Measurements from ENCODE around the gene LSAMP. TPM values are rescaled to one million over a fixed set of nuclear protein-coding genes. Genes with fewer than 3 reads are reported as not detected.
"Not testable (repeated sequence)": the region's sequence is repeated elsewhere in the genome, so short reads cannot be mapped to it uniquely, and the experiment has no call there.

The LSAMP gene
- total RNA-seq, 1 experiment from 2014 or later: 3.1 TPM

DNA sequence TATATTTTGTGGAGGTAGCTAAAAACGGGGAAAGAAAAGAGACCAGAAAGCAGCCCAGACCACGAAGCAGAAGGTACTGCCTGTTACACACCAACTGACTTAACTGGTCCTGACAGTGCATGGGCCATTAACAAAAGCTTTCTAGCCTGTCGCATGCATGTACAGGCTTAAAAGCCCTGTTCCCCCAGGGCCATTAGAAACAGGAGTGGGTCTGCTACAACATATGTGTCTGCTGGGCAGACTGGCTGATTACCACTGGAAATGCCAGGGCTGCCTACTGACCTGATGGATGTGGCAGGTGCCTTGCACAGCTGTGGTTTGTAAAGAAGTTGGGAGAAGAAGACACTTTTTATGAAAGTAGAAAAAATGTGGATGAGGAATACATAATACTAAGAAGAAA is 684.6 kb downstream of the LSAMP start:
- H3K27ac ChIP-seq (ENCODE audit: low read length): no peak overlapping the region
- H3K4me3 ChIP-seq (ENCODE audit: low read depth in 2 of 2, low read length in 2 of 2): no peak overlapping the region
- CTCF ChIA-PET: no interaction called here
- H3K36me3 ChIP-seq (ENCODE audit: control insufficient read depth, insufficient read depth, low read length): no peaks in the 10 kb centered on the region
- H3K4me1 ChIP-seq (ENCODE audit: control insufficient read depth, insufficient read depth, low read length): no peaks in the 10 kb centered on the region
- no TSS peak for BruUV-seq (replicated peaks)
- no peak for DNase-seq (ENCODE audit: low read depth, low spot score)
- TF ChIP-seq SIN3A (IDR thresholded peaks at IDR 0.05; ENCODE audit: borderline replicate concordance, insufficient read depth, low read depth, low read length): no peak
- TF ChIP-seq, protein P1, sequence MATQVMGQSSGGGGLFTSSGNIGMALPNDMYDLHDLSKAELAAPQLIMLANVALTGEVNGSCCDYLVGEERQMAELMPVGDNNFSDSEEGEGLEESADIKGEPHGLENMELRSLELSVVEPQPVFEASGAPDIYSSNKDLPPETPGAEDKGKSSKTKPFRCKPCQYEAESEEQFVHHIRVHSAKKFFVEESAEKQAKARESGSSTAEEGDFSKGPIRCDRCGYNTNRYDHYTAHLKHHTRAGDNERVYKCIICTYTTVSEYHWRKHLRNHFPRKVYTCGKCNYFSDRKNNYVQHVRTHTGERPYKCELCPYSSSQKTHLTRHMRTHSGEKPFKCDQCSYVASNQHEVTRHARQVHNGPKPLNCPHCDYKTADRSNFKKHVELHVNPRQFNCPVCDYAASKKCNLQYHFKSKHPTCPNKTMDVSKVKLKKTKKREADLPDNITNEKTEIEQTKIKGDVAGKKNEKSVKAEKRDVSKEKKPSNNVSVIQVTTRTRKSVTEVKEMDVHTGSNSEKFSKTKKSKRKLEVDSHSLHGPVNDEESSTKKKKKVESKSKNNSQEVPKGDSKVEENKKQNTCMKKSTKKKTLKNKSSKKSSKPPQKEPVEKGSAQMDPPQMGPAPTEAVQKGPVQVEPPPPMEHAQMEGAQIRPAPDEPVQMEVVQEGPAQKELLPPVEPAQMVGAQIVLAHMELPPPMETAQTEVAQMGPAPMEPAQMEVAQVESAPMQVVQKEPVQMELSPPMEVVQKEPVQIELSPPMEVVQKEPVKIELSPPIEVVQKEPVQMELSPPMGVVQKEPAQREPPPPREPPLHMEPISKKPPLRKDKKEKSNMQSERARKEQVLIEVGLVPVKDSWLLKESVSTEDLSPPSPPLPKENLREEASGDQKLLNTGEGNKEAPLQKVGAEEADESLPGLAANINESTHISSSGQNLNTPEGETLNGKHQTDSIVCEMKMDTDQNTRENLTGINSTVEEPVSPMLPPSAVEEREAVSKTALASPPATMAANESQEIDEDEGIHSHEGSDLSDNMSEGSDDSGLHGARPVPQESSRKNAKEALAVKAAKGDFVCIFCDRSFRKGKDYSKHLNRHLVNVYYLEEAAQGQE (IDR thresholded peaks at IDR 0.05; ENCODE audit: insufficient read depth in 1 of 2, low read depth in 2 of 2, low read length in 1 of 2): no peak
- no peak for TF ChIP-seq TCF7L2 (IDR thresholded peaks at IDR 0.05; ENCODE audit: low read depth, low read length)
- TF ChIP-seq, protein P2, sequence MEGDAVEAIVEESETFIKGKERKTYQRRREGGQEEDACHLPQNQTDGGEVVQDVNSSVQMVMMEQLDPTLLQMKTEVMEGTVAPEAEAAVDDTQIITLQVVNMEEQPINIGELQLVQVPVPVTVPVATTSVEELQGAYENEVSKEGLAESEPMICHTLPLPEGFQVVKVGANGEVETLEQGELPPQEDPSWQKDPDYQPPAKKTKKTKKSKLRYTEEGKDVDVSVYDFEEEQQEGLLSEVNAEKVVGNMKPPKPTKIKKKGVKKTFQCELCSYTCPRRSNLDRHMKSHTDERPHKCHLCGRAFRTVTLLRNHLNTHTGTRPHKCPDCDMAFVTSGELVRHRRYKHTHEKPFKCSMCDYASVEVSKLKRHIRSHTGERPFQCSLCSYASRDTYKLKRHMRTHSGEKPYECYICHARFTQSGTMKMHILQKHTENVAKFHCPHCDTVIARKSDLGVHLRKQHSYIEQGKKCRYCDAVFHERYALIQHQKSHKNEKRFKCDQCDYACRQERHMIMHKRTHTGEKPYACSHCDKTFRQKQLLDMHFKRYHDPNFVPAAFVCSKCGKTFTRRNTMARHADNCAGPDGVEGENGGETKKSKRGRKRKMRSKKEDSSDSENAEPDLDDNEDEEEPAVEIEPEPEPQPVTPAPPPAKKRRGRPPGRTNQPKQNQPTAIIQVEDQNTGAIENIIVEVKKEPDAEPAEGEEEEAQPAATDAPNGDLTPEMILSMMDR (IDR thresholded peaks at IDR 0.05): no peak
- TF ChIP-seq POLR2AphosphoS5 (IDR thresholded peaks at IDR 0.05; ENCODE audit: low read depth, low read length): no peak
- no peak for ATAC-seq
- H3K27me3 ChIP-seq (ENCODE audit: control insufficient read depth, insufficient read depth, low read length): no peaks in the 10 kb centered on the region
- in situ Hi-C loops (cut with HindIII; ENCODE audit: low pct_unique_long_range_greater_than_20kb, low sequenced_read_pairs): no loop called here
- intact Hi-C loops (cut with micrococcal nuclease; ENCODE audit: unreplicated experiment): no loop called here
- POLR2A ChIA-PET: no interaction called here
- no peaks in the 10 kb centered on the region for H3K9me3 ChIP-seq (ENCODE audit: control insufficient read depth, insufficient read depth, low read depth, low read length)

DNA sequence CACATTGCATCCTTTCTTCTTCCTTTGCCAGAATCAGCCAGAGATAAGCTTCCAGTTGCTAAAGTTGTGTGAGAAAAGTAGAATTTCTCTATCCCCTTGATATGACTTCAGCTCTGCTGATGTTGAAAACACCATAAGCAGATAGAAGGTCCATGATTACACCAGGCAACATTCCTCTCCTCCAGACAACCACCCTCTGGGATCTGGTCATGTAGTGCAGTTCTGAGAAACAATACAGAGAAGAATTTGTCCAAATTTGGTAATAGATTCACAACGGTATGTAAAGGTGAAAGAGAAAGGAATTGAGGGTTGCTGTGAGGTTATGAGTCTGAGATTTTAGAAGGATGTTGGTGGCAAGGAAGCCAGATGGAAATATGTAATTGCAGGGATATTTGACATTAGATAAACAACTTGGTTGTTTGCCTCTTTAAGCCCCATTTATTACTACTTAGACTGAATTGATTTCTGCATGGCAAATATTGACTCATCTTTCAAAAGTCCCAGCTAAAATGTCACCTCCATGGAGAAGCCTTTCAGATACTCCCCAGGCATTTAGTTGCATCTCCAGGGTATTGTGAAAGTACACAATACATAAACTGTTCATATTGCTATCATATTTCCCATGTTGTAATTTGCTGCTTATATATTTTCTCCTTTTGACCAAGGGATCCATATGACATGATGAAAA is 687.1 kb downstream of the LSAMP start:
- TF ChIP-seq, protein P1 (IDR thresholded peaks at IDR 0.05; ENCODE audit: insufficient read depth in 1 of 2, low read depth in 2 of 2, low read length in 1 of 2): no peak
- TF ChIP-seq POLR2AphosphoS5 (IDR thresholded peaks at IDR 0.05; ENCODE audit: low read depth, low read length) (no peak), TCF7L2 (IDR thresholded peaks at IDR 0.05; ENCODE audit: low read depth, low read length) (no peak), SIN3A (IDR thresholded peaks at IDR 0.05; ENCODE audit: borderline replicate concordance, insufficient read depth, low read depth, low read length) (no peak)
- TF ChIP-seq, protein P2 (IDR thresholded peaks at IDR 0.05): no peak
- ATAC-seq (no peak), DNase-seq (ENCODE audit: low read depth, low spot score) (no peak)
- no peaks in the 10 kb centered on the region for H3K4me1 ChIP-seq (ENCODE audit: control insufficient read depth, insufficient read depth, low read length)
- ChIA-PET CTCF (no interaction called here), POLR2A (no interaction called here)
- H3K27me3 ChIP-seq (ENCODE audit: control insufficient read depth, insufficient read depth, low read length): no peaks in the 10 kb centered on the region
- no TSS peak for BruUV-seq (replicated peaks)
- no peaks in the 10 kb centered on the region for H3K9me3 ChIP-seq (ENCODE audit: control insufficient read depth, insufficient read depth, low read depth, low read length)
- in situ Hi-C loops (cut with HindIII; ENCODE audit: low pct_unique_long_range_greater_than_20kb, low sequenced_read_pairs) (no loop called here), intact Hi-C loops (cut with micrococcal nuclease; ENCODE audit: unreplicated experiment) (no loop called here)
- no peak overlapping the region for H3K4me3 ChIP-seq (ENCODE audit: low read depth in 2 of 2, low read length in 2 of 2)
- H3K27ac ChIP-seq (ENCODE audit: low read length): no peak overlapping the region
- no peaks in the 10 kb centered on the region for H3K36me3 ChIP-seq (ENCODE audit: control insufficient read depth, insufficient read depth, low read length)

DNA sequence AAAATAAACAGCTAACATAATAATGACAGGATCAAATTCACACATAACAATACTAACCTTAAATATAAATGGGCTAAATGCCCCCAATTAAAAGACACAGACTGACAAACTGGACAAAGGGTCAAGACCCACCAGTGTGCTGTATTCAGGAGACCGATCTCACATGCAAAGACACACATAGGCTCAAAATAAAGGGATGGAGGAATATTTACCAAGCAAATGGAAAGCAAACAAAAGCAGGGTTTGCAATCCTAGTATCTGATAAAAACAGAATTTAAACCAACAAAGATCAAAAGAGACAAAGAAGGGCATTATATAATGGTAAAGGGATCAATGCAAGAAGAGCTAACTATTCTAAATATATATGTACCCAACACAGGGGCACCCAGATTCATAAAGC is 692.3 kb downstream of the LSAMP start:
- ATAC-seq; H3K27ac ChIP-seq (ENCODE audit: low read length); DNase-seq (ENCODE audit: low read depth, low spot score); BruUV-seq (replicated peaks); H3K36me3 ChIP-seq (ENCODE audit: control insufficient read depth, insufficient read depth, low read length); H3K9me3 ChIP-seq (ENCODE audit: control insufficient read depth, insufficient read depth, low read depth, low read length); POLR2A ChIA-PET; in situ Hi-C loops (cut with HindIII; ENCODE audit: low pct_unique_long_range_greater_than_20kb, low sequenced_read_pairs); intact Hi-C loops (cut with micrococcal nuclease; ENCODE audit: unreplicated experiment); H3K4me3 ChIP-seq (ENCODE audit: low read depth in 2 of 2, low read length in 2 of 2); H3K4me1 ChIP-seq (ENCODE audit: control insufficient read depth, insufficient read depth, low read length); H3K27me3 ChIP-seq (ENCODE audit: control insufficient read depth, insufficient read depth, low read length); CTCF ChIA-PET: not testable (repeated sequence)
